ENCODE measurements around the gene AHCYL2.

DNA sequence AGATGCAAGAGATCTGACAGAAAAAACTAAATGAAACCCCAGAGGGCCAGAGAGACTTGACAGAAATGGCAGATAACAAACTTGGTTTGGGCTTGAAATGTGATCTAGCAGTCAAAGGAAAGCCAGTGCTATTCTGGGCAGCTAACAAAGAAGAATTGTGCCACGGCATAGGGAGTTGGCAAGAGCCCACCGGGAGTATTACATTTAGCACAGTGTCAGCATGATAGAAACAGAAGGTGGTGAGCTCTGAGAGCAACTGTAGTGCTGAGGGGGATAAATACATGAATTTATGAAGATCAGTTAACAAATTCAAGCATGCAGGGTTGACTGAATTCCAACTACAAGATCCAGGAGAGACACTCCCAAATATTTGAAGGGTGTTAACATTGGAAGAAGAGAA, 91.1 kb downstream of the AHCYL2 start:
- TF ChIP-seq, protein P1, sequence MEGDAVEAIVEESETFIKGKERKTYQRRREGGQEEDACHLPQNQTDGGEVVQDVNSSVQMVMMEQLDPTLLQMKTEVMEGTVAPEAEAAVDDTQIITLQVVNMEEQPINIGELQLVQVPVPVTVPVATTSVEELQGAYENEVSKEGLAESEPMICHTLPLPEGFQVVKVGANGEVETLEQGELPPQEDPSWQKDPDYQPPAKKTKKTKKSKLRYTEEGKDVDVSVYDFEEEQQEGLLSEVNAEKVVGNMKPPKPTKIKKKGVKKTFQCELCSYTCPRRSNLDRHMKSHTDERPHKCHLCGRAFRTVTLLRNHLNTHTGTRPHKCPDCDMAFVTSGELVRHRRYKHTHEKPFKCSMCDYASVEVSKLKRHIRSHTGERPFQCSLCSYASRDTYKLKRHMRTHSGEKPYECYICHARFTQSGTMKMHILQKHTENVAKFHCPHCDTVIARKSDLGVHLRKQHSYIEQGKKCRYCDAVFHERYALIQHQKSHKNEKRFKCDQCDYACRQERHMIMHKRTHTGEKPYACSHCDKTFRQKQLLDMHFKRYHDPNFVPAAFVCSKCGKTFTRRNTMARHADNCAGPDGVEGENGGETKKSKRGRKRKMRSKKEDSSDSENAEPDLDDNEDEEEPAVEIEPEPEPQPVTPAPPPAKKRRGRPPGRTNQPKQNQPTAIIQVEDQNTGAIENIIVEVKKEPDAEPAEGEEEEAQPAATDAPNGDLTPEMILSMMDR (IDR thresholded peaks at IDR 0.05 in 2 of 3, conservative IDR thresholded peaks at IDR 0.05 in 1 of 3; ENCODE audit: borderline replicate concordance in 1 of 3, insufficient read depth in 1 of 3, low read depth in 2 of 3, low read length in 2 of 3), result no peak
- TF ChIP-seq SIN3A (IDR thresholded peaks at IDR 0.05; ENCODE audit: low read depth) (no peak), POLR2AphosphoS5 (IDR thresholded peaks at IDR 0.05; ENCODE audit: low read depth, low read length) (no peak), EZH2phosphoT487 (IDR thresholded peaks at IDR 0.05; ENCODE audit: borderline replicate concordance) (no peak), ZFX (IDR thresholded peaks at IDR 0.05) (no peak), FOSL1 (IDR thresholded peaks at IDR 0.05; ENCODE audit: low read depth) (no peak), EZH2 (IDR thresholded peaks at IDR 0.05) (no peak)

Data from HCT116 (cell line).